Activated B cell treated with CpG ODN at 0.5 μM for 24 hours (primary cell): Measurements from ENCODE around the gene CERK. TPM values are rescaled to one million over a fixed set of nuclear protein-coding genes. Genes with fewer than 3 reads are reported as not detected.

Experiments used
- ATAC-seq: fragments of 200-7000 bp; cut with Tn5 transposase; one replicate; pipeline ENCODE4 v1.10.0; 2021; ENCODE audit warnings: low read depth, mild to moderate bottlenecking, moderate library complexity
- CTCF ChIA-PET: fragments of 350-600 bp; sonication (Branson Sonifier 250); formaldehyde crosslinking; loops from one replicate; lab custom pipeline; 2021; ENCODE audit warnings: antibody characterized with exemption; lab: Charles Lee
- POLR2A ChIA-PET: fragments of 350-600 bp; sonication (Branson Sonifier 250); formaldehyde crosslinking; loops from one replicate; lab custom pipeline; 2021; ENCODE audit warnings: antibody characterized with exemption; lab: Charles Lee
- DNase-seq: peaks from one replicate; pipeline ENCODE4 v3.0.0; 2022
- H3K27ac Mint-ChIP-seq: one replicate; pipeline ENCODE4 v1.8.0; 2020; ENCODE audit warnings: mixed read lengths
- H3K27me3 Mint-ChIP-seq: one replicate; pipeline ENCODE4 v1.8.0; 2021; ENCODE audit warnings: mixed read lengths
- H3K36me3 Mint-ChIP-seq: one replicate; pipeline ENCODE4 v1.8.0; 2021; ENCODE audit warnings: low read depth, mixed read lengths
- H3K4me1 Mint-ChIP-seq: one replicate; pipeline ENCODE4 v1.8.0; 2021; ENCODE audit warnings: mixed read lengths
- H3K4me3 Mint-ChIP-seq: one replicate; pipeline ENCODE4 v1.8.0; 2020; ENCODE audit warnings: mild to moderate bottlenecking, mixed read lengths
- H3K9me3 Mint-ChIP-seq: one replicate; pipeline ENCODE4 v1.8.0; 2020; ENCODE audit warnings: mixed read lengths
- CTCF ChIP-seq: fragments of 200-600 bp; IDR thresholded peaks from one replicate; pipeline ENCODE4 v1.8.0; 2022; ENCODE audit warnings: antibody characterized with exemption, mild to moderate bottlenecking
- intact Hi-C: fragments of 100-400 bp; cut with micrococcal nuclease; formaldehyde crosslinking; loops from one replicate; pipeline ENCODE4 v1.15.1; 2024
- total RNA-seq: library from RNA; stranded (reverse); gene quantifications from 2 replicates; pipeline ENCODE4 v1.2.3, GENCODE V29; 2022

The CERK gene
- total RNA-seq, 1 donor from 2014 or later = 13.8 TPM

- H3K4me1 Mint-ChIP-seq = peaks cover 9% of the 10 kb centered on the region
- DNase-seq (no peak), ATAC-seq (no peak)
- no peak overlapping the region for H3K4me3 Mint-ChIP-seq
- peak overlapping the region; percentile 6 for H3K27ac Mint-ChIP-seq
- ChIA-PET POLR2A (no interaction called here), CTCF (interaction anchor here (0.9 kb wide), 1 partner anchor 14 kb away, joined by 3 read pairs; no protein-coding TSS in a partner anchor)
- no peaks in the 10 kb centered on the region for H3K36me3 Mint-ChIP-seq
- H3K27me3 Mint-ChIP-seq = peaks cover 2% of the 10 kb centered on the region
- H3K9me3 Mint-ChIP-seq = no peaks in the 10 kb centered on the region
- intact Hi-C loops = no loop called here
- no peak for TF ChIP-seq CTCF
These were observed 6.5 kb upstream of the CERK start for GRCh38 chr22:46744581-46744980.

GRCh38 chr22:46742576-46743221, 4.6 kb upstream of the CERK start:
- Mint-ChIP-seq H3K4me1 (peaks cover 7% of the 10 kb centered on the region), H3K27me3 (no peaks in the 10 kb centered on the region), H3K36me3 (no peaks in the 10 kb centered on the region), H3K27ac (no peak overlapping the region), H3K9me3 (no peaks in the 10 kb centered on the region), H3K4me3 (no peak overlapping the region)
- no peak for TF ChIP-seq CTCF
- intact Hi-C loops = no loop called here
- ChIA-PET CTCF (no interaction called here), POLR2A (no interaction called here)
- DNase-seq (no peak), ATAC-seq (no peak)

- no peaks in the 10 kb centered on the region for H3K27me3 Mint-ChIP-seq
- peaks cover 11% of the 10 kb centered on the region for H3K4me1 Mint-ChIP-seq
- CTCF ChIA-PET = no interaction called here
- no peaks in the 10 kb centered on the region for H3K9me3 Mint-ChIP-seq
- intact Hi-C loops = no loop called here
- POLR2A ChIA-PET = no interaction called here
- no peaks in the 10 kb centered on the region for H3K36me3 Mint-ChIP-seq
- H3K4me3 Mint-ChIP-seq = no peak overlapping the region
- TF ChIP-seq CTCF = no peak
- ATAC-seq (no peak), DNase-seq (no peak)
- H3K27ac Mint-ChIP-seq = no peak overlapping the region
These were observed 4.0 kb upstream of the CERK start for GRCh38 chr22:46741974-46742519.

- no peaks in the 10 kb centered on the region for H3K9me3 Mint-ChIP-seq
- H3K27ac Mint-ChIP-seq = no peak overlapping the region
- POLR2A ChIA-PET = interaction anchor here (0.5 to 3.3 kb wide), 2 partner anchors 22 to 178 kb away, joined by 3 to 28 read pairs; partner anchors contain the start of gene TBC1D22A
These were observed 3.1 kb upstream of the CERK start for GRCh38 chr22:46740910-46741780.

More at GRCh38 chr22:46740910-46741780, 3.1 kb upstream of the CERK start:
- CTCF ChIA-PET = interaction anchor here (2.9 kb wide), 1 partner anchor 18 kb away, joined by 11 read pairs; no protein-coding TSS in a partner anchor
- peaks cover 20% of the 10 kb centered on the region for H3K4me1 Mint-ChIP-seq
- DNase-seq = no peak
- no peak for ATAC-seq
- intact Hi-C loops = no loop called here
- TF ChIP-seq CTCF = no peak
- H3K4me3 Mint-ChIP-seq = no peak overlapping the region
- H3K36me3 Mint-ChIP-seq = no peaks in the 10 kb centered on the region
- no peaks in the 10 kb centered on the region for H3K27me3 Mint-ChIP-seq
